Brain microvascular endothelial cell (primary cell): ENCODE data around the gene SLCO3A1.

Source experiments
- DNase-seq: peaks from one replicate; pipeline ENCODE4 v3.0.0-alpha.2; 2020
- H3K27ac ChIP-seq: fragments of 250-450 bp; sonication (Bioruptor Pico); 2 replicates; pipeline ENCODE4 v1.5.1; 2020; ENCODE audit warnings: mild to moderate bottlenecking, moderate library complexity
- H3K27me3 ChIP-seq: fragments of 250-450 bp; sonication (Bioruptor Pico); replicated peaks from 2 replicates; pipeline ENCODE4 v1.5.1; 2020; ENCODE audit warnings: mild to moderate bottlenecking
- H3K36me3 ChIP-seq: fragments of 250-450 bp; sonication (Bioruptor Pico); replicated peaks from 2 replicates; pipeline ENCODE4 v1.5.1; 2020; ENCODE audit warnings: mild to moderate bottlenecking
- H3K4me3 ChIP-seq: 2 replicates; pipeline ENCODE4 v1.5.1; 2011; ENCODE audit warnings: low read depth, mild to moderate bottlenecking, control low read depth, low read length, moderate library complexity
- in situ Hi-C: cut with HindIII; loops from 2 replicates; pipeline ENCODE4 v1.10.0; 2017; ENCODE audit warnings: low sequenced_read_pairs, low pct_ligation_motif_present
- TF ChIP-seq, protein P1 (sequence below): IDR thresholded peaks from 2 replicates; pipeline ENCODE4 v1.5.1; 2011; ENCODE audit warnings: low read depth, mild to moderate bottlenecking, moderate library complexity, low read length, control low read depth, inconsistent platforms; ENCODE audit errors: missing control alignments

SLCO3A1 gene

DNA sequence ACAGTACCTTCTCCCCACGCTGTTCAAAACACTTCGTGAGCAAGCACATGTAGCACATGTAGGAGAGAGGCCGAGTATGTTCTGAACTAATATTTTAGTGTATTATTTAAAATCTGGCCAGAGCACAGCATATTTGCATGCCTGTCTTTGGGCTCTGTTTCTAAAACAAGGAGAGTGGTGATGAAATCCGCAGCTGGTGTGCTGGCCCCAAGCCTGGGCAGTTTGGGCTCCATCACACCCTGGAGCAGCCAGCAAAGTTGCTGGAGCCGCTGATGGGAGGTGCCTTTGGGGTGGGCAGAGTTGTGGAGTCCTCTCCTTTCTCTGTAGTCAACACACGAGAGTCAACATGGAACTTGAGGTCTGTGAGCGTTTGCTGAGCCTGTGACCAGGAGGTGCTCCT lies 116.6 kb downstream of the SLCO3A1 start:
- Histone ChIP-seq H3K4me3 (no peak overlapping the region), H3K27me3 (no peaks in the 10 kb centered on the region), H3K36me3 (no peaks in the 10 kb centered on the region), H3K27ac (no peak overlapping the region)
- in situ Hi-C loops: no loop called here
- TF ChIP-seq, protein P1, sequence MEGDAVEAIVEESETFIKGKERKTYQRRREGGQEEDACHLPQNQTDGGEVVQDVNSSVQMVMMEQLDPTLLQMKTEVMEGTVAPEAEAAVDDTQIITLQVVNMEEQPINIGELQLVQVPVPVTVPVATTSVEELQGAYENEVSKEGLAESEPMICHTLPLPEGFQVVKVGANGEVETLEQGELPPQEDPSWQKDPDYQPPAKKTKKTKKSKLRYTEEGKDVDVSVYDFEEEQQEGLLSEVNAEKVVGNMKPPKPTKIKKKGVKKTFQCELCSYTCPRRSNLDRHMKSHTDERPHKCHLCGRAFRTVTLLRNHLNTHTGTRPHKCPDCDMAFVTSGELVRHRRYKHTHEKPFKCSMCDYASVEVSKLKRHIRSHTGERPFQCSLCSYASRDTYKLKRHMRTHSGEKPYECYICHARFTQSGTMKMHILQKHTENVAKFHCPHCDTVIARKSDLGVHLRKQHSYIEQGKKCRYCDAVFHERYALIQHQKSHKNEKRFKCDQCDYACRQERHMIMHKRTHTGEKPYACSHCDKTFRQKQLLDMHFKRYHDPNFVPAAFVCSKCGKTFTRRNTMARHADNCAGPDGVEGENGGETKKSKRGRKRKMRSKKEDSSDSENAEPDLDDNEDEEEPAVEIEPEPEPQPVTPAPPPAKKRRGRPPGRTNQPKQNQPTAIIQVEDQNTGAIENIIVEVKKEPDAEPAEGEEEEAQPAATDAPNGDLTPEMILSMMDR: no peak
- no peak for DNase-seq

DNA sequence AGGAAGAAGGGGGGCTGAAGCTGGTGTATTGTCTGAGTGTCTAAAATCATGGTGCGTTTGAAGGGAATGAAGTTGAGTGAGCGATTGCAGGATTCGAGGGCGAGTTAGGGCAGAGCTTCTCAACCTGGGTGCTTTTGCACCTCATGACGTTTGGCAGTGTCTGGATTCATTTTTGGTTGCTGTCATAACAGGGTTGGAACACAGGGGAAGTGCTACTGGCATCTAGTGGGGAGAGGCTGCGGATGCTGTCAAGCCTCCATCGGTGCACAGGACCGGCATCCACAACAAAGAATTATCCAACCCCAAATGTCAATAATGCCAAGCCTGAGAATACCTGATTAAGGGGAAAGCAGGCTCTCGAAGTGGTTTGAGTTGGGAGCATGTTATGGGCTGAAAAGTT lies 120.0 kb downstream of the SLCO3A1 start:
- H3K27ac ChIP-seq: no peak overlapping the region
- TF ChIP-seq, protein P1: no peak
- no peaks in the 10 kb centered on the region for H3K27me3 ChIP-seq
- H3K36me3 ChIP-seq: no peaks in the 10 kb centered on the region
- in situ Hi-C loops: no loop called here
- H3K4me3 ChIP-seq: no peak overlapping the region
- no peak for DNase-seq

DNA sequence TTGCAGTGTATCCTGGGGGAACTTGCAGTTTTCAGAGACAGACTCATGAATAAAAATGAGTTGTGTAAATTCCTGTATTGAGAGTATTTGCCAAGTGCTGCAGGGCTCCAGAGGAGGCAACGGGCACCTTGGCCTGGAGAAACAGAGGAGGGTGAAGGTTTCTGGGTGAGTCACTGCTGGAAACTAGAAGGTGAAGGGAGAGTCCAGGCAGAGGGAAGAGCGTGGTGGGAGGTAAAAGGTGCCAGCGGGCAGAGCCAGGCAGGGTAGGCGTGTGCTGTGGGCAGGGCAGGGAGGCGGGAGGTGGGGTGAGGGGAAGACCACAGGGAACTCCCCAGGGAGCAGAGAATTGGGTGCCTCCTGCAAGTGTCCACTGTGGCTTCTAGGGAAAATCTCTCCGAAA lies 120.8 kb downstream of the SLCO3A1 start:
- in situ Hi-C loops: no loop called here
- TF ChIP-seq, protein P1: no peak
- Histone ChIP-seq H3K36me3 (no peaks in the 10 kb centered on the region), H3K27ac (no peak overlapping the region), H3K4me3 (no peak overlapping the region), H3K27me3 (no peaks in the 10 kb centered on the region)
- no peak for DNase-seq

DNA sequence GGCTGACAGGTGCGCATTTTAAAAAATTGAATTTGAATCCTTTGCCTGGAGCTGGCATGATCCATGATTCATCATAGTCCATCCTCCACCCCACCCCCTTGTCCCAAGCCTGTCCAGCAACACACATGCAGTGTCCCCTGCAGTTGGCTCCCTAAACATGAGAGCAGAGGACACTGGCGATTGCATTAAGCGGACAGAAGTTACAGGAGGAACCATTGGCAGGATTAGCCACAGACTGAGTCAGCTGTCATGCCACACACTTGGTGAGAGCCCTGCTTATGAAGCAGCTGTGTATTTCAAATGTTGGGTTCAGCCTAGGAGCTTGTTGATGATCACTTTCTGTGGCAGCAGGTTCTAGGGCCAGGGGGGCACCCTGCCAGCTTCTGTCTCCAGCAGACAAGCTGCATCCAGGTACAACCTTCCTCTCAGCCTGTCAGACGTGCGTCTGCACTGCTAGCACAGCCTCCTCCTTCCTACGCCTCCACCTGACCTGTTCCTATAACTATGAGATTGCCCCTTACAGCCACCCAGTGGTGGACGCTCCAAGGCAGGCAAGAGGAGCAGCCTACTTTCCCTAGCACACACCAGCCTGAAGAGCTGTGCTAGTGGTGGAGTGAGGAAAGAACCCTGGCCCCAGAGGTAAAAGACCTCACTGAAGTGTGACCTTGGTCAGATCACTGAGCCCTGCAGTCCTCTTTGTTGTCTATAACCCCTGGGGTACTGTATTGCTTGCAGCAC lies 121.9 kb downstream of the SLCO3A1 start:
- DNase-seq: no peak
- no peaks in the 10 kb centered on the region for H3K27me3 ChIP-seq
- H3K27ac ChIP-seq: no peak overlapping the region
- no peaks in the 10 kb centered on the region for H3K36me3 ChIP-seq
- TF ChIP-seq, protein P1: no peak
- H3K4me3 ChIP-seq: no peak overlapping the region
- in situ Hi-C loops: no loop called here

DNA sequence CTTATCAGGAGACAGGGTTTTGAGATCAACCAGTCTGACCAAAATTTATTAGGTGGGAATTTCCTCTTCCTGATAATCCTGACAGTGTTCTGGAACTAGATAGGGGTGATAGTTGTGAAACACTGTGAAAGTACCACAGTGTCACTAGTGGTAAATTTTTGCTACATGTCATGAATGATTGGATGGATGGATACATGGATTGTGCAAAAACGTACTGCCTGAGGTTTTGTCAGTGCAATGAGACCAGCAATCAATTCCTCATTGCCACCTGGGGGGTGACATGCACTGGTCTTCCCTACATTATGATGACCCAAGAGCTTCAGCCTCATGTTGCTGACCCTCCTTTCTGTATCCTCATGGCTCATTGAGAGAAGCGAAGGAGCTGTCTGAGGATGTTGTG lies 123.5 kb downstream of the SLCO3A1 start:
- H3K27me3 ChIP-seq: no peaks in the 10 kb centered on the region
- no peak overlapping the region for H3K27ac ChIP-seq
- in situ Hi-C loops: no loop called here
- H3K4me3 ChIP-seq: no peak overlapping the region
- H3K36me3 ChIP-seq: no peaks in the 10 kb centered on the region
- DNase-seq: no peak
- TF ChIP-seq, protein P1: no peak
